NB4 (cell line): ENCODE measurements around the gene ALB.

ENCODE experiments used
- DNase-seq: peaks from one replicate; pipeline ENCODE4 v3.0.0; 2010; ENCODE audit warnings: low read depth
- H3K4me3 ChIP-seq: one replicate; pipeline ENCODE4 v1.5.1; 2011; ENCODE audit warnings: mild to moderate bottlenecking, low read depth, low read length, moderate library complexity
- CTCF ChIP-seq: IDR thresholded peaks from one replicate; pipeline ENCODE4 v1.5.1; 2012; ENCODE audit warnings: low read depth, low read length
- MAX ChIP-seq: IDR thresholded peaks from 2 replicates; pipeline ENCODE4 v1.6.1; 2011; ENCODE audit warnings: low read depth, low read length
- MYC ChIP-seq: IDR thresholded peaks from 2 replicates; pipeline ENCODE4 v1.6.1; 2011; ENCODE audit warnings: low read depth, low read length
- POLR2A ChIP-seq: IDR thresholded peaks from 2 replicates; pipeline ENCODE4 v1.6.1; 2011; ENCODE audit warnings: mild to moderate bottlenecking; ENCODE audit not compliant: insufficient read length; ENCODE audit errors: extremely low read depth

ALB gene

GRCh38 chr4:73405138-73405537 lies 1.1 kb downstream of the ALB start:
- no peak for TF ChIP-seq CTCF
- no peak for DNase-seq
- H3K4me3 ChIP-seq: no peak overlapping the region

- no peak for TF ChIP-seq MYC
- no peak for TF ChIP-seq POLR2A
- TF ChIP-seq CTCF: no peak
- no peak for TF ChIP-seq MAX
- no peak for DNase-seq
- H3K4me3 ChIP-seq: no peak overlapping the region
Observed at GRCh38 chr4:73406548-73406875, 2.4 kb downstream of the ALB start.

- TF ChIP-seq POLR2A (no peak), MYC (no peak), MAX (no peak), CTCF (no peak)
- no peak overlapping the region for H3K4me3 ChIP-seq
- DNase-seq: no peak
Observed at GRCh38 chr4:73407227-73407673, 3.2 kb downstream of the ALB start.

- TF ChIP-seq POLR2A: no peak
- no peak for TF ChIP-seq CTCF
- no peak for TF ChIP-seq MYC
- no peak for TF ChIP-seq MAX
- DNase-seq: no peak
- no peak overlapping the region for H3K4me3 ChIP-seq
Observed at GRCh38 chr4:73408181-73408867, 4.2 kb downstream of the ALB start.

GRCh38 chr4:73409012-73409862 lies 5.2 kb downstream of the ALB start:
- TF ChIP-seq POLR2A (no peak), MYC (no peak), MAX (no peak), CTCF (no peak)
- DNase-seq: no peak

More at GRCh38 chr4:73409012-73409862, 5.2 kb downstream of the ALB start:
- H3K4me3 ChIP-seq: no peak overlapping the region
